MCF 10A (cell line): Measurements from ENCODE around the gene MIOX. TPM values are rescaled to one million over a fixed set of nuclear protein-coding genes. Genes with fewer than 3 reads are reported as not detected.

ENCODE experiments used
- BruUV-seq: library from RNA; stranded (reverse); fragments of 400-500 nt; replicated peaks from 2 replicates; lab custom pipeline; 2021; lab: Mats Ljungman, UMichigan
- CTCF ChIA-PET: fragments of 300-600 bp; sonication (Branson Sonifier 250); formaldehyde crosslinking; extraction: SDS; loops from one replicate; lab custom pipeline; 2021; ENCODE audit warnings: antibody characterized with exemption, inconsistent platforms; lab: Yijun Ruan, JAX
- POLR2A ChIA-PET: fragments of 300-600, 350-650 bp; sonication (Branson Sonifier 250); formaldehyde crosslinking; extraction: SDS; loops from one replicate; lab custom pipeline; 2020; ENCODE audit warnings: antibody characterized with exemption, inconsistent platforms; lab: Yijun Ruan, JAX
- DNase-seq: peaks from one replicate; pipeline ENCODE4 v3.0.0-alpha.2; 2018; ENCODE audit not compliant: unreplicated experiment
- H3K27ac Mint-ChIP-seq: one replicate; pipeline ENCODE4 v1.8.0; 2022; ENCODE audit warnings: mild to moderate bottlenecking, low read depth, mixed read lengths; ENCODE audit not compliant: unreplicated experiment
- H3K27me3 Mint-ChIP-seq: one replicate; pipeline ENCODE4 v1.8.0; 2022; ENCODE audit warnings: mixed read lengths; ENCODE audit not compliant: insufficient read depth, unreplicated experiment
- H3K36me3 Mint-ChIP-seq: one replicate; pipeline ENCODE4 v1.8.0; 2022; ENCODE audit warnings: mild to moderate bottlenecking, moderate library complexity, mixed read lengths; ENCODE audit not compliant: insufficient read depth, unreplicated experiment
- H3K4me1 Mint-ChIP-seq: one replicate; pipeline ENCODE4 v1.8.0; 2022; ENCODE audit warnings: mixed read lengths; ENCODE audit not compliant: insufficient read depth, unreplicated experiment
- H3K4me3 Mint-ChIP-seq: one replicate; pipeline ENCODE4 v1.8.0; 2022; ENCODE audit warnings: mild to moderate bottlenecking, moderate library complexity, mixed read lengths; ENCODE audit not compliant: unreplicated experiment
- H3K9me3 Mint-ChIP-seq: one replicate; pipeline ENCODE4 v1.8.0; 2022; ENCODE audit warnings: mixed read lengths; ENCODE audit not compliant: unreplicated experiment
- intact Hi-C: fragments of 100-400 bp; cut with micrococcal nuclease; formaldehyde crosslinking; loops from 2 replicates; pipeline ENCODE4 v1.14.1; 2022
- total RNA-seq: library from RNA; stranded (reverse); gene quantifications from 2 replicates; pipeline ENCODE4 v1.2.3, GENCODE V29; 2022
- TF ChIP-seq, protein P1 (sequence below): fragments of 200-600 bp; IDR thresholded peaks from one replicate; pipeline ENCODE4 v1.8.0; 2022; ENCODE audit warnings: antibody characterized with exemption, mild to moderate bottlenecking; ENCODE audit not compliant: unreplicated experiment

MIOX gene
- total RNA-seq, 1 experiment from 2014 or later: 0.63 TPM

DNA sequence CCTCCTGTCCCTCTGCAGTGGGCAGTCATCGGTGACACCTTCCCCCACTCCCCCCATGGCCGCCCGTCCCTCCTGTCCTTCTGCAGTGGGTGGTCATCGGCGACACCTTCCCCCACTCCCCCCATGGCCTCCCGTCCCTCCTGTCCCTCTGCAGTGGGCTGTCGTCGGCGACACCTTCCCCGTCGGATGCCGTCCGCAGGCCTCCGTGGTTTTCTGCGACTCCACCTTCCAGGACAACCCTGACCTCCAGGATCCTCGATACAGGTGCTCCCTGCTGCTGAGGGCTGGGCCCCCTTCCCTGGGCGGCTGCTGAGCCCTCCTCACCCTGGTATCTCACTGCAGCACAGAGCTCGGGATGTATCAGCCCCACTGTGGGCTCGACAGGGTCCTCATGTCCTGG is 2.2 kb downstream of the MIOX start:
- TF ChIP-seq, protein P1, sequence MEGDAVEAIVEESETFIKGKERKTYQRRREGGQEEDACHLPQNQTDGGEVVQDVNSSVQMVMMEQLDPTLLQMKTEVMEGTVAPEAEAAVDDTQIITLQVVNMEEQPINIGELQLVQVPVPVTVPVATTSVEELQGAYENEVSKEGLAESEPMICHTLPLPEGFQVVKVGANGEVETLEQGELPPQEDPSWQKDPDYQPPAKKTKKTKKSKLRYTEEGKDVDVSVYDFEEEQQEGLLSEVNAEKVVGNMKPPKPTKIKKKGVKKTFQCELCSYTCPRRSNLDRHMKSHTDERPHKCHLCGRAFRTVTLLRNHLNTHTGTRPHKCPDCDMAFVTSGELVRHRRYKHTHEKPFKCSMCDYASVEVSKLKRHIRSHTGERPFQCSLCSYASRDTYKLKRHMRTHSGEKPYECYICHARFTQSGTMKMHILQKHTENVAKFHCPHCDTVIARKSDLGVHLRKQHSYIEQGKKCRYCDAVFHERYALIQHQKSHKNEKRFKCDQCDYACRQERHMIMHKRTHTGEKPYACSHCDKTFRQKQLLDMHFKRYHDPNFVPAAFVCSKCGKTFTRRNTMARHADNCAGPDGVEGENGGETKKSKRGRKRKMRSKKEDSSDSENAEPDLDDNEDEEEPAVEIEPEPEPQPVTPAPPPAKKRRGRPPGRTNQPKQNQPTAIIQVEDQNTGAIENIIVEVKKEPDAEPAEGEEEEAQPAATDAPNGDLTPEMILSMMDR: no peak
- H3K36me3 Mint-ChIP-seq: no peaks in the 10 kb centered on the region
- DNase-seq: no peak
- ChIA-PET CTCF (interaction anchor here (0.9 kb wide), 1 partner anchor 9 kb away, joined by 4 read pairs; no protein-coding TSS in a partner anchor), POLR2A (no interaction called here)
- H3K4me3 Mint-ChIP-seq: no peak overlapping the region
- H3K27ac Mint-ChIP-seq: no peak overlapping the region
- intact Hi-C loops: no loop called here
- no peaks in the 10 kb centered on the region for H3K27me3 Mint-ChIP-seq
- H3K9me3 Mint-ChIP-seq: no peaks in the 10 kb centered on the region
- peaks cover 15% of the 10 kb centered on the region for H3K4me1 Mint-ChIP-seq
- BruUV-seq: no TSS peak

DNA sequence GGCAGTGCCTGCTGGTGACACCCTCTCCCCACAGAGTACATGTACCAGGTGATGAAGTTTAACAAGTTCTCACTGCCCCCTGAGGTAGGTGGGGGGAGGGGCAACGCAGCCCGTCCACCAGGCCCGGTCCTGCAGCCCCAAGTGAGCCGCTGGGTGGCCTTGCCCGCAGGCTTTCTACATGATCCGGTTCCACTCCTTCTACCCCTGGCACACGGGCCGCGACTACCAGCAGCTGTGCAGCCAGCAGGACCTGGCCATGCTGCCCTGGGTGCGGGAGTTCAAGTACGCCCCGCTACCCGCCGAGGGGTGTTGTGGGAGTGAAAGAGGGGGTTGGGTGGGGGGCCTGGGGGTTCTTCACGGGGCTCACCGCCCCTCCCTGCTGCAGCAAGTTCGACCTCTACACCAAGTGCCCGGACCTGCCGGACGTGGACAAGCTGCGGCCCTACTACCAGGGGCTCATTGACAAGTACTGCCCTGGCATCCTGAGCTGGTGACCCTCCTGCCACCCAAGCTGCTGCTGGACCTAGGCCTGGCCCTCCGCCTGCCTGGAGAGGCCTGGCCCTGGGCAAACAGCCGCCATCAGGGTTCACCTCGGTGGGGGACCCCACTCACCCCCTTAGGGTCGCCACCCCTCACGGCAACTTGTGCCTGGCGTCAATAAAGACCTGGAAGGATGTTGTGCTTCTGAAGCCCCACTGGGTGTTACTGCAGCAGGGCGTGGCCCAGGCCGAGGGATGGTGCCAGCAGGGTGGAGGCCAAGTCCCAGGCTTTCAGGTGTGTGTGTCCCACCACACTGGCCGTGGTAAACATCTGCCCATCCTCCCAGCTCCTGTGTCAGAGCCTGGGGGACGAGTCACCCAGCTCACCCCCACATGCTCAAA is 2.9 kb downstream of the MIOX start:
- H3K36me3 Mint-ChIP-seq: no peaks in the 10 kb centered on the region
- no TSS peak for BruUV-seq
- H3K27me3 Mint-ChIP-seq: no peaks in the 10 kb centered on the region
- no peaks in the 10 kb centered on the region for H3K9me3 Mint-ChIP-seq
- H3K27ac Mint-ChIP-seq: no peak overlapping the region
- ChIA-PET CTCF (interaction anchor here (0.9 kb wide), 1 partner anchor 9 kb away, joined by 4 read pairs; no protein-coding TSS in a partner anchor), POLR2A (no interaction called here)
- no peak overlapping the region for H3K4me3 Mint-ChIP-seq
- DNase-seq: no peak
- TF ChIP-seq, protein P1: no peak
- peaks cover 15% of the 10 kb centered on the region for H3K4me1 Mint-ChIP-seq
- intact Hi-C loops: loop anchor here (10.0 kb wide), 1 partner anchor 345 kb away; no protein-coding TSS in a partner anchor

GRCh38 chr22:50490531-50491308 is 4.1 kb downstream of the MIOX start:
- Mint-ChIP-seq H3K27me3 (no peaks in the 10 kb centered on the region), H3K9me3 (no peaks in the 10 kb centered on the region), H3K27ac (no peak overlapping the region), H3K4me3 (no peak overlapping the region), H3K36me3 (no peaks in the 10 kb centered on the region), H3K4me1 (peaks cover 7% of the 10 kb centered on the region)
- intact Hi-C loops: loop anchor here (10.0 kb wide), 1 partner anchor 346 kb away; no protein-coding TSS in a partner anchor
- ChIA-PET CTCF (interaction anchor here (0.7 kb wide), 1 partner anchor 26 kb away, joined by 3 read pairs; no protein-coding TSS in a partner anchor), POLR2A (no interaction called here)
- TF ChIP-seq, protein P1: no peak
- BruUV-seq: no TSS peak
- DNase-seq: no peak

DNA sequence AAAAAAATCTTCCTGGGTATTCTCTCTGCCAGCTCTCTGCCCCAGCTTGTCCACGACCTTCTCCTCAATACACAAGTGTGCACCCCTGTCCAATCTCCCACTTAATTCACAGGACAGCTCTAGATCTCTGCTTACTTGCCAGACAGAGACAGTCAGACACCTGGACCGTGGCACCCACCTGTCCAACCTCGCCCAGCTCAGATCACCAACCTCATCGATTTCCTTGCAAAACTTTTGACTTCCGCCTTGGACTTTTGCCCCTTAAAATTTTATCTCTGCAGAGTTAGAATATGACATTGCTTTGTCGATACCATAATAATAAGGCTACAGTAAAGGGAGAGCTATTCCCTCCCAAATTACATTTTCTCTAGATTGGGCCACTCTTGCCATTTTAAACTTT is 10.4 kb downstream of the MIOX start:
- H3K27ac Mint-ChIP-seq: no peak overlapping the region
- no peaks in the 10 kb centered on the region for H3K27me3 Mint-ChIP-seq
- ChIA-PET POLR2A (interaction anchor here (1.2 kb wide), 1 partner anchor 125 kb away, joined by 3 read pairs; no protein-coding TSS in a partner anchor), CTCF (interaction anchor here (0.6 to 2.4 kb wide), 16 partner anchors 9 to 348 kb away, joined by 3 to 8 read pairs (median 4); partner anchors contain the start of genes HDAC10 and SCO2)
- H3K4me3 Mint-ChIP-seq: no peak overlapping the region
- peaks cover 7% of the 10 kb centered on the region for H3K4me1 Mint-ChIP-seq
- BruUV-seq: no TSS peak
- intact Hi-C loops: loop anchor here (5.0 to 10.0 kb wide), 2 partner anchors 245 to 352 kb away; partner anchors contain the start of gene HDAC10
- TF ChIP-seq, protein P1: no peak
- no peak for DNase-seq
- H3K9me3 Mint-ChIP-seq: no peaks in the 10 kb centered on the region
- no peaks in the 10 kb centered on the region for H3K36me3 Mint-ChIP-seq
